ENCODE results near the gene DNAJC1.

- TF ChIP-seq, protein P1, sequence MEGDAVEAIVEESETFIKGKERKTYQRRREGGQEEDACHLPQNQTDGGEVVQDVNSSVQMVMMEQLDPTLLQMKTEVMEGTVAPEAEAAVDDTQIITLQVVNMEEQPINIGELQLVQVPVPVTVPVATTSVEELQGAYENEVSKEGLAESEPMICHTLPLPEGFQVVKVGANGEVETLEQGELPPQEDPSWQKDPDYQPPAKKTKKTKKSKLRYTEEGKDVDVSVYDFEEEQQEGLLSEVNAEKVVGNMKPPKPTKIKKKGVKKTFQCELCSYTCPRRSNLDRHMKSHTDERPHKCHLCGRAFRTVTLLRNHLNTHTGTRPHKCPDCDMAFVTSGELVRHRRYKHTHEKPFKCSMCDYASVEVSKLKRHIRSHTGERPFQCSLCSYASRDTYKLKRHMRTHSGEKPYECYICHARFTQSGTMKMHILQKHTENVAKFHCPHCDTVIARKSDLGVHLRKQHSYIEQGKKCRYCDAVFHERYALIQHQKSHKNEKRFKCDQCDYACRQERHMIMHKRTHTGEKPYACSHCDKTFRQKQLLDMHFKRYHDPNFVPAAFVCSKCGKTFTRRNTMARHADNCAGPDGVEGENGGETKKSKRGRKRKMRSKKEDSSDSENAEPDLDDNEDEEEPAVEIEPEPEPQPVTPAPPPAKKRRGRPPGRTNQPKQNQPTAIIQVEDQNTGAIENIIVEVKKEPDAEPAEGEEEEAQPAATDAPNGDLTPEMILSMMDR (IDR thresholded peaks at IDR 0.05; ENCODE audit: insufficient read depth, low read depth, low read length), result no peak
- no peak for TF ChIP-seq EZH2 (IDR thresholded peaks at IDR 0.05; ENCODE audit: insufficient read depth, low read length)
These were observed 112.1 kb downstream of the DNAJC1 start for GRCh38 chr10:21891439-21891838.

Data from astrocyte (in vitro differentiated cells and primary cell).